T-helper 17 cell (primary cell): ENCODE results near the gene ECSCR. TPM values are rescaled to one million over a fixed set of nuclear protein-coding genes. Genes with fewer than 3 reads are reported as not detected.

Source experiments
- ATAC-seq: fragments of 150-1000 bp; cut with Tn5 transposase; 2 replicates; pipeline ENCODE4 v1.10.0; 2021; ENCODE audit warnings: mild to moderate bottlenecking, moderate library complexity
- DNase-seq, 3 donors: peaks; one replicate each; pipeline versions ENCODE4 v3.0.0 to v3.0.0-alpha.2; 2020 to 2021
- H3K9me3 ChIP-seq: one replicate; pipeline ENCODE4 v1.7.0; 2013; ENCODE audit warnings: low read length, mild to moderate bottlenecking; ENCODE audit not compliant: control insufficient read depth, poor library complexity, severe bottlenecking
- H3K27ac Mint-ChIP-seq: one replicate; pipeline ENCODE4 v1.8.0; 2022; ENCODE audit warnings: mild to moderate bottlenecking, moderate library complexity, mixed read lengths
- H3K27me3 Mint-ChIP-seq: one replicate; pipeline ENCODE4 v1.8.0; 2022; ENCODE audit warnings: mixed read lengths
- H3K36me3 Mint-ChIP-seq: one replicate; pipeline ENCODE4 v1.8.0; 2022; ENCODE audit warnings: low read depth, mixed read lengths
- H3K4me1 Mint-ChIP-seq: one replicate; pipeline ENCODE4 v1.8.0; 2022; ENCODE audit warnings: mild to moderate bottlenecking, mixed read lengths
- H3K4me3 Mint-ChIP-seq: one replicate; pipeline ENCODE4 v1.8.0; 2022; ENCODE audit warnings: mild to moderate bottlenecking, moderate library complexity, mixed read lengths
- total RNA-seq, 4 donors: library from RNA in 2 of 4; stranded (reverse) in 2 of 4; gene quantifications; one replicate each; pipeline ENCODE4 v1.2.3 and lab custom pipeline; 2022 to 2026

Gene ECSCR
- total RNA-seq, 2 donors from 2014 or later: not detected

- Mint-ChIP-seq H3K4me1 (peaks cover 39% of the 10 kb centered on the region), H3K36me3 (peaks cover 2% of the 10 kb centered on the region), H3K4me3 (peak overlapping the region; percentile 71), H3K27me3 (no peaks in the 10 kb centered on the region), H3K27ac (peak overlapping the region; percentile 94)
- peak; percentile 31 for ATAC-seq
- no peak for DNase-seq
- no peaks in the 10 kb centered on the region for H3K9me3 ChIP-seq
Observed at GRCh38 chr5:139468421-139468931, 5.9 kb upstream of the ECSCR start.

GRCh38 chr5:139461698-139462097 lies 845 bp downstream of the ECSCR start:
- no peak overlapping the region for H3K4me3 Mint-ChIP-seq
- peak overlapping the region; percentile 98 for H3K27ac Mint-ChIP-seq
- no peaks in the 10 kb centered on the region for H3K36me3 Mint-ChIP-seq
- H3K9me3 ChIP-seq: no peaks in the 10 kb centered on the region
- ATAC-seq (no peak), DNase-seq (no peak)
- H3K4me1 Mint-ChIP-seq: peaks cover 26% of the 10 kb centered on the region
- H3K27me3 Mint-ChIP-seq: no peaks in the 10 kb centered on the region

GRCh38 chr5:139461176-139461575 lies 1.4 kb downstream of the ECSCR start:
- H3K4me3 Mint-ChIP-seq: no peak overlapping the region
- ATAC-seq (no peak), DNase-seq (no peak)
- no peaks in the 10 kb centered on the region for H3K9me3 ChIP-seq
- peaks cover 32% of the 10 kb centered on the region for H3K4me1 Mint-ChIP-seq
- H3K27me3 Mint-ChIP-seq: no peaks in the 10 kb centered on the region
- peak overlapping the region; percentile 98 for H3K27ac Mint-ChIP-seq
- H3K36me3 Mint-ChIP-seq: no peaks in the 10 kb centered on the region

- no peak for DNase-seq
- no peak overlapping the region for H3K4me3 Mint-ChIP-seq
- H3K27ac Mint-ChIP-seq: peak overlapping the region; percentile 98
- no peaks in the 10 kb centered on the region for H3K27me3 Mint-ChIP-seq
- ATAC-seq: no peak
- no peaks in the 10 kb centered on the region for H3K36me3 Mint-ChIP-seq
- no peaks in the 10 kb centered on the region for H3K9me3 ChIP-seq
- peaks cover 32% of the 10 kb centered on the region for H3K4me1 Mint-ChIP-seq
Observed at GRCh38 chr5:139460455-139460854, 2.1 kb downstream of the ECSCR start.

- Mint-ChIP-seq H3K4me3 (peak overlapping the region; percentile 25), H3K4me1 (peaks cover 37% of the 10 kb centered on the region), H3K27me3 (no peaks in the 10 kb centered on the region), H3K27ac (peak overlapping the region; percentile 98), H3K36me3 (no peaks in the 10 kb centered on the region)
- ATAC-seq (no peak), DNase-seq (no peak)
- no peaks in the 10 kb centered on the region for H3K9me3 ChIP-seq
Observed at GRCh38 chr5:139459451-139459934, 3.0 kb downstream of the ECSCR start.

GRCh38 chr5:139458580-139459407 lies 3.7 kb downstream of the ECSCR start:
- ATAC-seq (peak; percentile 99), DNase-seq (peak; percentile 54 to 74 (median 54))
- Mint-ChIP-seq H3K27ac (peak overlapping the region; percentile 98), H3K27me3 (no peaks in the 10 kb centered on the region), H3K4me3 (peak overlapping the region; percentile 84), H3K36me3 (no peaks in the 10 kb centered on the region), H3K4me1 (peaks cover 44% of the 10 kb centered on the region)
- no peaks in the 10 kb centered on the region for H3K9me3 ChIP-seq

GRCh38 chr5:139457653-139458306 lies 4.8 kb downstream of the ECSCR start:
- Mint-ChIP-seq H3K4me1 (peaks cover 48% of the 10 kb centered on the region), H3K4me3 (peak overlapping the region; percentile 9), H3K27ac (peak overlapping the region; percentile 98), H3K36me3 (no peaks in the 10 kb centered on the region), H3K27me3 (no peaks in the 10 kb centered on the region)
- no peaks in the 10 kb centered on the region for H3K9me3 ChIP-seq
- DNase-seq: no peak
- no peak for ATAC-seq

- H3K36me3 Mint-ChIP-seq: no peaks in the 10 kb centered on the region
- H3K4me3 Mint-ChIP-seq: no peak overlapping the region
- peak overlapping the region; percentile 98 for H3K27ac Mint-ChIP-seq
- no peak for ATAC-seq
- DNase-seq: no peak
- H3K27me3 Mint-ChIP-seq: no peaks in the 10 kb centered on the region
- peaks cover 48% of the 10 kb centered on the region for H3K4me1 Mint-ChIP-seq
- no peaks in the 10 kb centered on the region for H3K9me3 ChIP-seq
Observed at GRCh38 chr5:139457241-139457640, 5.3 kb downstream of the ECSCR start.

- Mint-ChIP-seq H3K27me3 (no peaks in the 10 kb centered on the region), H3K4me3 (no peak overlapping the region), H3K4me1 (peaks cover 47% of the 10 kb centered on the region), H3K36me3 (no peaks in the 10 kb centered on the region), H3K27ac (peak overlapping the region; percentile 98)
- DNase-seq (no peak), ATAC-seq (no peak)
- H3K9me3 ChIP-seq: no peaks in the 10 kb centered on the region
Observed at GRCh38 chr5:139456776-139457175, 5.8 kb downstream of the ECSCR start.

GRCh38 chr5:139454568-139455290 lies 7.8 kb downstream of the ECSCR start:
- H3K27ac Mint-ChIP-seq: peak overlapping the region; percentile 98
- no peak overlapping the region for H3K4me3 Mint-ChIP-seq
- H3K4me1 Mint-ChIP-seq: peaks cover 42% of the 10 kb centered on the region

GRCh38 chr5:139453683-139454567 lies 8.6 kb downstream of the ECSCR start:
- no peaks in the 10 kb centered on the region for H3K9me3 ChIP-seq
- H3K36me3 Mint-ChIP-seq: no peaks in the 10 kb centered on the region
- peak overlapping the region; percentile 98 for H3K27ac Mint-ChIP-seq
- no peaks in the 10 kb centered on the region for H3K27me3 Mint-ChIP-seq
- DNase-seq (no peak), ATAC-seq (peak; percentile 2)
- peak overlapping the region; percentile 60 for H3K4me3 Mint-ChIP-seq
- peaks cover 37% of the 10 kb centered on the region for H3K4me1 Mint-ChIP-seq

More at GRCh38 chr5:139454568-139455290, 7.8 kb downstream of the ECSCR start:
- Mint-ChIP-seq H3K27me3 (no peaks in the 10 kb centered on the region), H3K36me3 (no peaks in the 10 kb centered on the region)
- H3K9me3 ChIP-seq: no peaks in the 10 kb centered on the region
- ATAC-seq: no peak
- no peak for DNase-seq
